CD14-positive monocyte (primary cell): Measurements from ENCODE around the gene PFKFB1. TPM values are rescaled to one million over a fixed set of nuclear protein-coding genes. Genes with fewer than 3 reads are reported as not detected.

ENCODE experiments used
- DNase-seq, 3 donors: peaks; one replicate each; pipeline ENCODE4 v3.0.0-alpha.2; 2011 to 2022
- H2AFZ ChIP-seq: 2 replicates; pipeline ENCODE4 v1.6.0; 2012; ENCODE audit warnings: mild to moderate bottlenecking, low read depth, low read length, inconsistent platforms; ENCODE audit not compliant: insufficient read depth, poor library complexity, severe bottlenecking
- H3K27ac ChIP-seq, 2 donors: 1 replicate in 1 of 2; 2 replicates in 1 of 2; pipeline ENCODE4 v1.5.1; 2012 to 2013; ENCODE audit warnings: low read length in 2 of 2, control low read depth in 1 of 2, inconsistent platforms in 1 of 2, low read depth in 1 of 2, mild to moderate bottlenecking in 1 of 2
- H3K27me3 ChIP-seq, 2 donors: one replicate each; pipeline versions ENCODE4 v1.6.0 to v1.6.1; 2011 to 2013; ENCODE audit warnings: low read length in 2 of 2; ENCODE audit not compliant: control insufficient read depth in 2 of 2, insufficient read depth in 2 of 2
- H3K36me3 ChIP-seq, 2 donors: replicated peaks in 1 of 2; 1 replicate in 1 of 2; 2 replicates in 1 of 2; pipeline versions ENCODE4 v1.5.1 to v1.6.1; 2012 to 2013; ENCODE audit warnings: low read length in 2 of 2, control low read depth in 1 of 2, inconsistent platforms in 1 of 2, mild to moderate bottlenecking in 1 of 2; ENCODE audit not compliant: insufficient read depth in 2 of 2, control insufficient read depth in 1 of 2
- H3K4me1 ChIP-seq, 2 donors: 1 replicate in 1 of 2; 2 replicates in 1 of 2; pipeline versions ENCODE4 v1.5.1 to v1.6.1; 2012 to 2013; ENCODE audit warnings: low read length in 2 of 2, control low read depth in 1 of 2, inconsistent platforms in 1 of 2, mild to moderate bottlenecking in 1 of 2, moderate library complexity in 1 of 2; ENCODE audit not compliant: insufficient read depth in 2 of 2, control insufficient read depth in 1 of 2
- H3K4me2 ChIP-seq: replicated peaks from 2 replicates; pipeline ENCODE3; 2012; ENCODE audit warnings: low read length, moderate library complexity, mild to moderate bottlenecking; ENCODE audit not compliant: poor library complexity, severe bottlenecking; ENCODE audit errors: extremely low read depth
- H3K4me3 ChIP-seq, 3 experiments: fragments of 200-600 bp in 1 of 3; sonication (generic) in 1 of 3; replicated peaks in 1 of 3; 1 replicate in 2 of 3; 2 replicates in 1 of 3; pipeline ENCODE4 v1.5.1; 2011 to 2013; ENCODE audit warnings: low read length in 3 of 3, mild to moderate bottlenecking in 3 of 3, control low read depth in 2 of 3, low read depth in 2 of 3, inconsistent platforms in 1 of 3, moderate library complexity in 1 of 3
- H3K79me2 ChIP-seq: 2 replicates; pipeline ENCODE4 v1.6.0; 2012; ENCODE audit warnings: mild to moderate bottlenecking, control low read depth, inconsistent platforms, low read length, moderate library complexity; ENCODE audit not compliant: insufficient read depth
- H3K9ac ChIP-seq: 2 replicates; pipeline ENCODE4 v1.6.0; 2017; ENCODE audit warnings: low read length, mild to moderate bottlenecking; ENCODE audit not compliant: insufficient read depth, poor library complexity, severe bottlenecking
- H3K9me3 ChIP-seq, 2 donors: replicated peaks in 1 of 2; 1 replicate in 1 of 2; 2 replicates in 1 of 2; pipeline versions ENCODE4 v1.5.1 to v1.6.1; 2012 to 2013; ENCODE audit warnings: low read length in 2 of 2, control low read depth in 1 of 2; ENCODE audit not compliant: control insufficient read depth in 1 of 2, insufficient read depth in 1 of 2
- H4K20me1 ChIP-seq: 2 replicates; pipeline ENCODE4 v1.6.0; 2012; ENCODE audit warnings: mild to moderate bottlenecking, low read length, control low read depth, moderate library complexity; ENCODE audit not compliant: insufficient read depth
- H3K27ac Mint-ChIP-seq, 7 donors: one replicate each; pipeline ENCODE4 v1.8.0; 2020; ENCODE audit warnings: mild to moderate bottlenecking in 7 of 7, mixed read lengths in 7 of 7, moderate library complexity in 6 of 7, inconsistent platforms in 2 of 7
- H3K27me3 Mint-ChIP-seq, 3 donors: one replicate each; pipeline ENCODE4 v1.8.0; 2021 to 2022; ENCODE audit warnings: low read depth in 3 of 3, mild to moderate bottlenecking in 3 of 3, mixed read lengths in 3 of 3, moderate library complexity in 3 of 3, inconsistent platforms in 1 of 3
- H3K36me3 Mint-ChIP-seq, 2 donors: one replicate each; pipeline ENCODE4 v1.8.0; 2020; ENCODE audit warnings: mixed read lengths in 2 of 2, inconsistent platforms in 1 of 2, mild to moderate bottlenecking in 1 of 2
- H3K4me1 Mint-ChIP-seq: one replicate; pipeline ENCODE4 v1.8.0; 2020; ENCODE audit warnings: mild to moderate bottlenecking, mixed read lengths
- H3K4me3 Mint-ChIP-seq, 2 donors: one replicate each; pipeline ENCODE4 v1.8.0; 2020; ENCODE audit warnings: mild to moderate bottlenecking in 2 of 2, mixed read lengths in 2 of 2, moderate library complexity in 1 of 2
- H3K9me3 Mint-ChIP-seq, 7 donors: one replicate each; pipeline ENCODE4 v1.8.0; 2020 to 2022; ENCODE audit warnings: mixed read lengths in 7 of 7, mild to moderate bottlenecking in 6 of 7, moderate library complexity in 6 of 7, inconsistent platforms in 2 of 7
- CTCF ChIP-seq: fragments of 200-600 bp; IDR thresholded peaks from one replicate; pipeline ENCODE4 v1.8.0; 2022; ENCODE audit warnings: antibody characterized with exemption, mild to moderate bottlenecking
- WGBS: methylation state at CpG from one replicate; pipeline ENCODE4 v1.1.5; 2013; ENCODE audit warnings: missing lambda C conversion rate; ENCODE audit not compliant: insufficient coverage; 5-methylcytosine and 5-hydroxymethylcytosine counted together
- intact Hi-C, 2 donors: fragments of 100-400 bp; cut with micrococcal nuclease; formaldehyde crosslinking; loops; one replicate each; pipeline versions ENCODE4 v1.15.0 to v1.15.1; 2023
- polyA plus RNA-seq, 3 donors: library from polyadenylated mRNA; depleted of rRNA in 1 of 3; unstranded in 2 of 3; stranded (reverse) in 1 of 3; fragments of 300-500 nt in 2 of 3; fragments of >200 nt in 1 of 3; fragmentation: Illumina TruSeq in 2 of 3; gene quantifications; 1 replicate in 2 of 3; 2 replicates in 1 of 3; pipeline ENCODE4 v1.2.3, GENCODE V29; 2012 to 2021

PFKFB1 gene
- polyA plus RNA-seq, 3 donors, result 0.11 to 0.21 TPM; not detected in 1

GRCh38 chrX:54909941-54910340 lies 84.0 kb downstream of the PFKFB1 start:
- no peak overlapping the region for H3K4me2 ChIP-seq
- no peak overlapping the region for H3K27ac Mint-ChIP-seq
- H3K4me3 Mint-ChIP-seq, result no peak overlapping the region
- peaks cover 0 to 5% of the 10 kb centered on the region in 2 donors for H3K9me3 ChIP-seq
- DNase-seq, result no peak
- H3K4me1 Mint-ChIP-seq, result no peaks in the 10 kb centered on the region
- no peaks in the 10 kb centered on the region for H4K20me1 ChIP-seq
- H3K79me2 ChIP-seq, result no peaks in the 10 kb centered on the region
- no peaks in the 10 kb centered on the region for H3K36me3 Mint-ChIP-seq
- no peak overlapping the region for H3K27ac ChIP-seq
- TF ChIP-seq CTCF, result no peak
- H2AFZ ChIP-seq, result no peak overlapping the region
- intact Hi-C loops, result no loop called here
- no peaks in the 10 kb centered on the region for H3K4me1 ChIP-seq
- H3K9ac ChIP-seq, result no peak overlapping the region
- H3K27me3 ChIP-seq, result no peaks in the 10 kb centered on the region
- no peaks in the 10 kb centered on the region for H3K36me3 ChIP-seq
- no peak overlapping the region for H3K4me3 ChIP-seq
- peaks cover 0 to 2% (median 0%) of the 10 kb centered on the region in 3 donors for H3K27me3 Mint-ChIP-seq
- H3K9me3 Mint-ChIP-seq, result peaks cover 0 to 19% (median 9%) of the 10 kb centered on the region in 7 donors

DNA sequence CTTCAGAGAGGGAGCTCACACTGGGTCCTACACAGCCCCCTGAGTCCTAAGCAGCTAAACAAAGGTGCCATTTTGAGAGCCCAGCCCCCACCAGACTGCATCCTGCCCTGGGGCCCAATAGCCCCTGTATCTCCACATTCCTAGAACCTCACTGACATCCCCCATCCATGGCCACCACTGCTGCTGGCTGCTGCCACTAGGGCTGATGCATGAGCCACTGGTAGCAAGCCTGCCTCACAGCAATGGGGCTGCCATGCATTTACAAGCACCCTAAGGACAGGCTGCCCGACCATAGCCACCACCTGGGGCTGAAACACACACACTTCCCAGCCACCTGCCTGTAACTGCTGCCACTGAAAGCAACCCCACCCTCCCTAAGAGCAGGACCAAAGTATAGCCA lies 99.8 kb downstream of the PFKFB1 start:
- Histone ChIP-seq H3K4me1 (no peaks in the 10 kb centered on the region), H3K27me3 (no peaks in the 10 kb centered on the region), H3K4me2 (no peak overlapping the region), H3K36me3 (no peaks in the 10 kb centered on the region), H3K79me2 (no peaks in the 10 kb centered on the region), H3K27ac (no peak overlapping the region), H3K9me3 (no peaks in the 10 kb centered on the region), H3K4me3 (no peak overlapping the region), H4K20me1 (no peaks in the 10 kb centered on the region), H2AFZ (no peak overlapping the region), H3K9ac (no peak overlapping the region)
- TF ChIP-seq CTCF, result no peak
- no peak overlapping the region for H3K4me3 Mint-ChIP-seq
- peaks cover 0 to 1% (median 0%) of the 10 kb centered on the region in 3 donors for H3K27me3 Mint-ChIP-seq
- no peak for DNase-seq
- no peaks in the 10 kb centered on the region for H3K4me1 Mint-ChIP-seq
- no peak overlapping the region for H3K27ac Mint-ChIP-seq
- no peaks in the 10 kb centered on the region for H3K36me3 Mint-ChIP-seq
- H3K9me3 Mint-ChIP-seq, result peaks cover 0 to 5% (median 0%) of the 10 kb centered on the region in 7 donors
- intact Hi-C loops, result loop anchor here in 1 of 2 donors (5.0 kb wide), 1 partner anchor 163 kb away; no protein-coding TSS in a partner anchor
- no CpG with 5 or more reads among the region's 1 CpG for WGBS
